Adipose tissue (tissue), 3 donors: Measurements from ENCODE around the gene LRRC1. TPM values are rescaled to one million over a fixed set of nuclear protein-coding genes. Genes with fewer than 3 reads are reported as not detected.
"Not testable (repeated sequence)": the region's sequence is repeated elsewhere in the genome, so short reads cannot be mapped to it uniquely, and the experiment has no call there.

Source experiments
- H3K27ac ChIP-seq: one replicate; pipeline ENCODE4 v1.5.1; 2013; ENCODE audit warnings: low read depth, low read length
- WGBS, 3 donors: extraction: QIAGEN DNeasy Blood & Tissue Kit; methylation state at CpG; one replicate each; pipeline ENCODE4 v1.1.7; 2013; 5-methylcytosine and 5-hydroxymethylcytosine counted together
- polyA plus RNA-seq, 3 donors: library from polyadenylated mRNA; stranded (reverse); fragments of 200-250 nt; gene quantifications; one replicate each; pipeline ENCODE4 v1.2.3, GENCODE V29; 2013
- donor health status: healthy with polysubstance abuse.
- donor health status: Bipolar disorder and iron deficiency.
- donor health status: healthy.

The LRRC1 gene
- 1 to 10 TPM; 4.5 to 6.4 (median 5.3) TPM for polyA plus RNA-seq

DNA sequence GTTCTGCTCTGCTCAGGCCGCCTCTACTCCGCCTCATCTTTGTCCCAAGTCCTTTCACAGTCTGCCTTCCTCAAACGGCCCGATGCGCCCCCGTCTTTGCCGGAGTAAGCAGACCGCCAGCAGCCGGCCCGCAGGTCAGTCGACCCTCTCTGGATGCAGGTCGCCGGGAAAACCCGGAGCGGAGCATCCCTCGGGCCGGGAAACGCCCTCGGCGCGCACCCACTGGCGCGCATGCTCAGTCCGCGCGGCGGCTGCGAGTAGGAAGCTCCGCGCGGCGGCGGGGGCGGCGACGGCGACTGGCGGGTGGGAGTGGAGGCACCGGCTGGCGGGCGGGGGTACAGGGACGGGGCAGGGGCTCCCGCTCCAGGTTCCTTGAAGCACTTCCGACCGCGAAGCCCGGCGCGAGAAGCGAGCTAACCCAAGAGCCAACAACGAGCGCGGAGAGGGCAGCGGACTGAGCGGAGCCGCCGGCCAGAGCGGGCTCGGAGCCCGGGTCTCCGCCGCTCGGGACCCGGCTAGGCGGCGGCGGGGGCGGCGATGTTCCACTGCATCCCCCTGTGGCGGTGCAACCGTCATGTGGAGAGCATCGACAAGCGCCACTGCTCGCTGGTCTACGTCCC lies at the start of gene LRRC1:
Gene LRRC1 (plus strand): TSS at position 286 of the 620 bp plus-strand sequence. CDS start 252 bp downstream, at position 538.
- WGBS, 3 donors, result 1% methylated on average over 58 to 75 of the region's 75 CpGs
- no peak within 1 kb of the TSS for H3K27ac ChIP-seq

DNA sequence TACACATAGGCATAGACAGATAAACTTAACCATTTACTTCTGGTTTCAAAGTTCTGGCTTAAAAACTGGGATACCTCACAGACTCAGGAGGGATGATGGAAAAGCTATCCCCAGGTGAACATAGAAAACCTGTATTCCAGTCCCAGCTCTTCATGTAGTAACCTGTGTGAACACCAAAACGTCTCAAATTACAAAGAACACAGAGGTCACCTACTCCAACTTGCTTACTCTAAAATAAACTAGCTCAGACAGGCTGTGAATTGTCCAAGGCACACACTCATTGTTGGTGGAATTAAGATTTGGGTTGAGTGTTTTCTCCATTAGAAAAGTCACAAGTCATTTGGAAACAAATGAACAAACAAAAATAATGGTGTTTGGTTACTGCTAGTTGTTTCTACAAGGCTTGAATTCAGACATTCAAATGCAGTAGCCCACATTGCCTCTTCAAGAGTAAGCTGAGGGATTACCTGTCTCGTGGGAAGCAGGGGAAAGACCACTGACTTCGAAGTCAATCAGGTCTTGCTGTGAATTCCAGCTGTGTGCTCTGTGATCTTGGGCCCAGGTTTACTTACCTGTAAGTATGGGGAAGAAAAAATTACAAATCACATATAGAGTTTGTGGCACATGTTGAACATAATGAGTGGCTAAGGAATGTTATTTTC lies 48.2 kb upstream of the LRRC1 start:
- WGBS, 3 donors, result 35 to 57% (median 52%) methylated on average over 3 of the region's 3 CpGs
- no peak overlapping the region for H3K27ac ChIP-seq

DNA sequence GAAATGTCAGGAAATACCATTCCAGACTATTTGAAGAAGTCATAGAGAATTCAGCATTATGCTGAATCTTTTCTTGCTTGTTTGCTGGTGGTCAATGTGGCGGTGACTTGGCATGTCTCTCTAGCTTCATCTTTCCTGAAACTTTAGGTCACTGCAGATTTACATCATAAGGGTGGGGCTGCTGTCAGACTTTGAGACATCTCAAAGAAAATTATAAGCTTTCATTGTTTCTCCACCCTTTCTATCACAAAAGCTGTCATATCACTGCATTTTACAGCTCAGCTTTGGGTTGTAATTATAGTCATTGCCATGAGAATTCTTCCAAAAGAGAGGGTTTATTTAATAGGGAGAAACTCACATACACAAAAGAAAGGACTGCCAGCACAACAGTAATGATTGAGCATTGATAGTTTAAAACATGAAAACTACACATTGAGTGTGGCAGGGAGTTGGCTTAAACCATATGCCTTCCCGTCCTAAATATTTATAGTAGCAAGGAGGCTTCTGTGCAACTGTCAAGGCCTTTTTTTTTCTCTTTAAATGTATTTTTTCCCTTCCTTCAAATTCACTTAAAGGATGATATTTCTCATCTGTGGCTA lies 44.7 kb upstream of the LRRC1 start:
- WGBS, 3 donors, result 71 to 95% (median 74%) methylated on average over 2 of the region's 2 CpGs
- H3K27ac ChIP-seq, result no peak overlapping the region

DNA sequence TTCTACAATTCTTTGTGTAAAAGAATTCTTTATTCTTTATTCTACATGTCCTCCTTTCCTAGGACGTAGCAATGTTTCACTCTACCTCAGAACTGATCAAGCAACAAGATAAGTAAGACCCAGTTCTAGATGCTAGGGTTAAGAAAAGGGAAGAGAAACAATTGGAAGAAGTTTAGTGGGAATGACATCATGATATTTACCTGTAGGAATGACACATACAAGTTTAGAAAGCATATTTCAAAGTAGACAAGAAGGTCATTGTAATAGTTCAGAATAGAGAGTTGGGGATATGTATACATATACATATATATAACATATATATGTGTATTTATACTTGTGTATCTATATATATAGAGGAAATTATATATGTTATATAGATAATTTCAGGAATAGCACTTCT lies 43.4 kb upstream of the LRRC1 start:
- 0 to 49% (median 30%) methylated on average over 1 of the region's 1 CpG for WGBS, 3 donors
- no peak overlapping the region for H3K27ac ChIP-seq

DNA sequence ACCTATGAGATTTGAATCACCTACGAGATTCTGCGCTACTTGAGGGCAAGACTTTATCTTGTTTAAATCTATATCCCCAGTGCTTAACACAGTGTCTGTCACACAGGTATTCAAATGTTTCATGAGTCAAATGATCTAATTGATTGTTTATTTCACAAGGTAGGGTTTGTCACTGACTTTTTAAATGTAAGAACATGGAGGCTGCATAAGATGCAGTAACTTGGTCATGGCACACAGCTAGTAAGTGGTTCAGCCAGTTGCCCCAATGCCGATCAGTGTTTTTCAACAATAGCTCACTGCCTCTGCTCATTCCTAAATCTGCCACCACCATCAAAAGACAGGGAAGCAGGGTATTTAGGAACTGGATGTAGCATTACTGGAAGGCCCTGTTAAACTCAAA lies 42.4 kb upstream of the LRRC1 start:
- H3K27ac ChIP-seq, result no peak overlapping the region
- WGBS, 3 donors, result 96 to 98% (median 97%) methylated on average over 3 of the region's 3 CpGs

DNA sequence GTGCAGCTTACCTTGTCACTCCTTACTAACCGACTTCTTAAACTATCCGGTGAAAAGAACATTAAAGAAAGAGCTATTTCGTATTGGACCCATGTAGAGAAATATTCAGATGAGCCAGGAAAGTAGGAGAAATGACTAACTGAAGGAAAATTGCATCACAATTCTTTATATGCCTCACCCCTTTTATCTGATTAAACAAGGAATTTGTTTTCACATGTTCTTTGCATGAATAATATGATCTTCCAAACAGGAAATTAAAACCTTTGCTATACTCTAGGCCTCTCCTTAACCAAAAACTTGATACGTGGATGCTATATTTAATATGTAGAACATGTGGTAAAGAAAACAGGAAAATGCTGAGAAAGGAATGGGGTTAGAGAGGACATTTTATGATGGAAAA lies 41.9 kb upstream of the LRRC1 start:
- 85 to 91% (median 90%) methylated on average over 4 of the region's 4 CpGs for WGBS, 3 donors
- H3K27ac ChIP-seq, result no peak overlapping the region

DNA sequence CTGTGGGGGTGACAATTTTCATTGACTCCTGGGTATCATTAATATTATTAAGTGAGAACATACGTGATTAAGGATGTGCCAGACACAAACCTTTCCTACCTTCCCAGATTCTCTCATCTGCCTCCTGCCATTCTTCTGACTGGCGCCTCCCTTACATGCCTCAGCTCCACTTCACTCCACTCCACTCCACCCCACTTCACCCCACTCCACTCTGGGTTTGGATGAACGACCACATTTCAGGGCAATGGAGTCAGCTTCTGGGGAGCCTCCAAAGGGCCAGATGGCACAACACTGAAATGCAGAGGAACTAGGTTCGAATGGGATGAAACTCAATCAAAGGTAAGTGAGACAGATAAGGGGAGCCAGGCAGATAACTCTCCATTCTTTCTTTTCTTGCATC lies 40.5 kb upstream of the LRRC1 start:
- no peak overlapping the region for H3K27ac ChIP-seq
- WGBS, 3 donors, result 86 to 91% (median 89%) methylated on average over 4 of the region's 4 CpGs

DNA sequence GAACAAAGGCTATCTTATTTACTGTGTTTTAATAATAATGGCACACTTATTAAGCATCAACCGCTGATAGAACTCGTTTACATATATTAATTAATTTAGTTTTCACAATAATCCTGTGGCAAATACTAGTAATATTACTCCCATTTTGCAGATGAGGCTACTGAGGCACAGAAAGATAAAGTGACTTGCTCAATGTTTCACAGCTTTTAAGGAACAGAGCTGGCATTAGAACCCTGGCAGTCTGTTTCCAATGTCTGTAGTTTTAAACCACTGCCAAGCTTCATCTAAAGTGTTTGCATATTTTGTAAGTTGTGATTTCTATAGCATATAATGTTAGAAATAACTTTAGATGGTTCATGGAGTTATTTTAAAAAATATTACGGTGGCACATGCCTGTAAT lies 38.4 kb upstream of the LRRC1 start:
- WGBS, 3 donors, result 93 to 95% (median 95%) methylated on average over 3 of the region's 3 CpGs
- H3K27ac ChIP-seq, result no peak overlapping the region

DNA sequence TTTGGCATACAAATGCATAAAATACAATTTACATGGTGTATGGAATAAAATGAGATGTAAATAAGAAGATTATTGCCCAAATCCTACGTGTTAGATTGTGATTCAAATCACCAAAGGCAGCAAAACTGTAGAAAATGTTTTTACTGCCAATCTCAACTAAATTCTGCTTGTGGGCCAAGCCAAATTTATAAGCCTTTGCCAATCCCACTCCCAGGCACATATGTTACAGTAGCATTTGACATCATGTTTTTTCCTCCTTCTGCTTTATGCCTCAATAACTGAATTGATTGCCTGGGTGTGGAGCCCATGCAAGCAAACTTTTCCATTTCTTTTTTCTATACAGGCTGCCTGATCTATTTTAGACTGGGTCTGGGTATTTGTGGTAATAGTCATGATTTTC lies 36.3 kb upstream of the LRRC1 start:
- no peak overlapping the region for H3K27ac ChIP-seq
- WGBS, 3 donors, result 74 to 86% (median 79%) methylated on average over 1 of the region's 1 CpG

DNA sequence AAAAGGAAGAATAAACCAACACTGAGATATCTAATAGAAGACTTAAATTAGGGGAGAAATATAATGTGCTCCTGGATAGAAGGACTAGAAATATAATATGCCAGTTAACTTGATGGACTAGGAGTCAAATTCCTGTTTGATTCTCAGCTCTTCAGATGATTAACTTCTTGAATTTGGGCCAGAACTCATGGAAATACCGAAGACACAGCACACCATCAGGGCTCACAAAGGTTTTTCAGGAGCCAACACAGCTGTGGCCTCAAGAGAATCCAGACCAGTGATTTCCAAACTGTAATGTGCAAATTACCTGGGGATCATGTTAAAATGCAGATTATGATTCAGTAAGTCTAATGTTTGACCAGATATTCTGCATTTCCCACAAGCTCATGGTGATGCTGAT lies 33.8 kb upstream of the LRRC1 start:
- WGBS, 3 donors, result 44 to 55% (median 53%) methylated on average over 1 of the region's 1 CpG
- no peak overlapping the region for H3K27ac ChIP-seq

DNA sequence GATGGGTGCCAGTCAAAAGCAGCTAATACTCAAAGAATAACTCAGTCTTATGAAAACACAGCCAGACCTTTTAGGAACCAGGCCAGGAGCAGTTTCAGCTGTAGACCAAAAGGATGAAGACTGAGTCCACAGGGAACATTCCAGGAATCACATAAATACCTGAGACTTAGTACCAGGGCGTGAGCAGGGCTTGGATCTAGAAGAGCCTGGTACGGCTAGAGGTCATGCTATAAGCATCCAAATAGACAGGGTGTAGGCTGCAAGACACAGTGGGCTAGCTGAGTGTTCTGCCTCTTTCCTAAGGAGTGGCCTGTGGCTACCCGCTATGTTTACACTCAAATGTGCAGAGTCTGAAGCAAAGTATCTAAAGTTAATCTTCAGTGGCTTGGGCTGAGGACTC lies 29.5 kb upstream of the LRRC1 start:
- WGBS, 3 donors, result 91 to 97% (median 93%) methylated on average over 3 of the region's 3 CpGs
- H3K27ac ChIP-seq, result no peak overlapping the region

DNA sequence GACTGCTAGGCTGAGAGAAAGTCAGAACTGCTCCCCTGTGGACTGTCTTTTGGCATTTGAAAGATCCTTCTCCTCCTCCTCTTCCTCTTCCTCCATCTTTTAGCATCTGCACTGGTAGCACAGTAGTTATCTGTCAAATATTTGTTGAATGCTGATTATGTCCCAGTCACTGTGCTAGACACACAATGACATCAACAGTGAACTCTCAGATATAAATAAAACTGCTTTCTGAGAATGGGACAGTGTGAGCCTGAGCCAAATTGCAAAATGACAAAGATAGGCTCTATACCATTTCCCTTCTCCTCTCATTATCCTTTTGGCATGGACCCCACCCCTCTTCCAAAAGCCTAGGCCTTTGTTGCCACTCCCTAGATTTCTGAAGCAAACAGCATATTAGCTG lies 27.9 kb upstream of the LRRC1 start:
- H3K27ac ChIP-seq, result no peak overlapping the region

DNA sequence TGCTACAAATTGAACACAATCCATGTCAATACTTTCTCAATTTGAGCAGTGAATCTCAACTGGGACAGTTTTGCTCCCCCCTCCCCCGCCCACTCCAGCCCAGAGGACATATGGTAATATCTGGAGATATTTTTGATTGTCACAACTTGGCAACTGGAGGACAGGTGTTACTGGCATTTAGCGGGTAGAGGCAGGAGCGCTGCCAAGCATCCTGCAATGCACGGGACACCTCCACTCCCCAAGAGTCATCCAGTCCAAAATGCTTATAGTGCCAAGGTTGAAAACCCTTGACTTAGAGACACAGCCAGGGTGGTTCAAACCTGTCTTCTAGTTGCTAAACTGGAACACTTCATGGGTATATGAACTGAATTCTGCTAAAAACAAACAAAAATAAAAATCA lies 26.9 kb upstream of the LRRC1 start:
- H3K27ac ChIP-seq, result no peak overlapping the region
- WGBS, 3 donors, result 69 to 72% (median 70%) methylated on average over 4 of the region's 4 CpGs

DNA sequence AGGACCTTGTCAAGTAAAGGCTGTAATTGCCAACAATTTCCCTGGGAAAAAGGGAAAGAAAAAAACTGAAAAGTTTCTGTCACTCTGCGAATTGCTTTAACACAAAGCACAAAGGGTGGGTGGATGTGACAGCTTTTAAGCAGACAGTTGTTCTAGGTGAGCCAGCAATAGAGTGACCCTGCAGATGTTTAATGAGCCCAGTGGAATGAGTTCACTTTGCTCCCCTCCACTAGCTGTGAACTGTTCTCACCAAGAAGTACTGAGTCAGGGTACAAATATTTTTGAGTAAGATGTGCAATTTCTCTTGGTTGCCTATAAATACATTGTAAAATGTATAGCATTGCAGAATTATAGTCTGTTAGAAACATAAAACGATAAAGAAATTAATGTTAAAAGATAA lies 26.2 kb upstream of the LRRC1 start:
- 72 to 85% (median 75%) methylated on average over 2 of the region's 2 CpGs for WGBS, 3 donors
- H3K27ac ChIP-seq, result no peak overlapping the region

DNA sequence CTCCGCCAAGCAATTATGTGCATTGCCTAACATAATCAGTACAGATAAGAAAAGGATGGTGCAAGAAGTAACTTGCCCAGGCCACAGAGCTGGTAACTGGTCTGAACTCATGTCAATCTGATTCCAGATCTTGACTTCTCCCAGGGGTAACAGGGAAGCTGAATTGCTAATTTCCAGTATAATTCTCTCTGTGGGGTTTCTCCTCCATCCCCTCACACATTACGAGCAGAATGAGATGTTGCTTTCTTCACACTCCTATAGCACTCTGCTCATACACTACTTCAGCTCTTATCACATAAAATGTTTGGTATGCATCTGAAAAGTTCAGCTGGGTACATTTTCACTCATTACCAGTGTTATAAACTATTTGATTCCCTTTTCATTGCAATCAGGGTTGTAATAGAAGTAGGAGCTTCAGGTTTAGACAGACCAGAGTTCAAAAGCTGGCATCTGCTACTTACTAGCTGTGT lies 24.0 kb upstream of the LRRC1 start:
- no peak overlapping the region for H3K27ac ChIP-seq
- WGBS, 3 donors, result 83 to 88% (median 84%) methylated on average over 2 of the region's 2 CpGs

DNA sequence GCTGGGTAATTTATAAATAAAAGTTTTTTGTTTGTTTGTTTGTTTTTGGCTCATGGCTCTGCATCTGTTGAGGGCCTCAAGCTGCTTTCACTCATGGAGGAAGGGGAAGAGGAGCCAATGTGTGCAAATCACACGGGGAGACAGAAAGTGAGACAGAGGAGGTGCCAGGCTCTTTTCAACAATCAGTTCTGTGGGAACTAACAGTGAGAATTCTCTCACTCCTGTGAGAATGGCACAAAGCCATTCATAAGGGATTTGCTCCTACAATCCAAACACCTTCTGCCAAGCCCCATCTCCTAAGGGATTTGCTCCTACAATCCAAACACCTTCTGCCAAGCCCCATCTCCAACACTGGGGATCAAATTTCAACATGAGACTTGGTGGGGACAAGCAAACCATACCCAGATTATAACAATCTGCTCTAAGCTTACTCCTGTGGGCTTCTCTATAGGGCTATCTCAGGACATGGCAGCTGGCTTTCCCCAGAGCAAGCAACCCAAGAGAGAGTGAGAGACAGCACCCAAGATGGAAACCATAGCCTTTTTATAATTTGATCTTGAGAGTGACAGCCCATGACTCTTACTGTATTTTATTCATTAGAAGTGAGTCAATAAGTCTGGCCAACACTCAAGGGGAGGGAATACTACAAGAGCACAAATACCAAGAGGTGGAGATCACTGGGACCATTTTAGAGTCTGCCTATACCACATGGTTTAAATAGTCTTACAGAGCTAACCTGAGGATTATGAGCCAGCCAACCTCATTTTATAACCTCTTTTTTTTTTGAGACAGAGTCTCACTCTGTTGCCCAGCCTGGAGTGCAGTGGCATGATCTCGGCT lies 22.8 kb upstream of the LRRC1 start:
- H3K27ac ChIP-seq, result no peak overlapping the region
- WGBS, 3 donors, result 77 to 87% (median 80%) methylated on average over 2 of the region's 2 CpGs

DNA sequence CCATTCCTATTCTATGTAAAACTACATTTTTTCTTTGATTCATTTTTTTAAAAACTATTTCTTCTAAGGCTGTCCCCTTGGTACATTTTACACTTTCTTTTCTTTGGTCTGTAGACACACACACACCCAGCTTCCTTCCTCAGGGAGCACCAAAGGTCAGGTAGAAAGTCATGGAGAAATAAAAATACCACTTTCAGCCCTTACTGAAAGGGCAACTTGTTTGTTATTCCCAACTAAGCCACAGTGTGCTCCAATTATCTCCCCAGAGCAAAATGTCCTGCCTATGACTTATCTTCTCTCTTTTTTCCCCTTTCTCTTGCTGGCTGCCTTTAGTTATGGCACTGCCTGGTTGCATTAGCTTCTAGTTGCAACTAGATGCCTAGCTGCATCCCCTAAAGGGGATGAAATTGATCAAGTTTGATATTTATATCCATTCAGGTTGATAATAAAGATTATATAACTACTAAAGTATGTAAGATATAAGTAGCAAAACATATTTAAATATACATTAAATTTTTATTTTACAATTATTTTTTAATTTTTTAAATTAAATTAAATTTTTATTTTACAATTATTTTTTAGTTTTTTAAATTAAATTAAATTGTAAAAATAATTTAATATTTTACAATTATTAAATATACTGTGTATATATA lies 21.6 kb upstream of the LRRC1 start:
- H3K27ac ChIP-seq, result no peak overlapping the region

DNA sequence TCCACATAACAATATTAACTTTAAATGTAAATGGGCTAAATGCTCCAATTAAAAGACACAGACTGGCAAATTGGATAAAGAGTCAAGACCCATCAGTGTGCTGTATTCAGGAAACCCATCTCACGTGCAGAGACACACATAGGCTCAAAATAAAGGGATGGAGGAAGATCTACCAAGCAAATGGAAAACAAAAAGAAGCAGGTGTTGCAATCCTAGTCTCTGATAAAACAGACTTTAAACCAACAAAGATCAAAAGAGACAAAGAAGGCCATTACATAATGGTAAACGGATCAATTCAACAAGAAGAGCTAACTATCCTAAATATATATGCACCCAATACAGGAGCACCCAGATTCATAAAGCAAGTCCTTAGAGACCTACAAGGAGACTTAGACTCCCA lies 18.7 kb upstream of the LRRC1 start:
- H3K27ac ChIP-seq, result not testable (repeated sequence)
- 90 to 100% methylated on average over 1 to 2 of the region's 2 CpGs; no CpG with 5 or more reads in 1 of the 3 donors for WGBS, 3 donors

DNA sequence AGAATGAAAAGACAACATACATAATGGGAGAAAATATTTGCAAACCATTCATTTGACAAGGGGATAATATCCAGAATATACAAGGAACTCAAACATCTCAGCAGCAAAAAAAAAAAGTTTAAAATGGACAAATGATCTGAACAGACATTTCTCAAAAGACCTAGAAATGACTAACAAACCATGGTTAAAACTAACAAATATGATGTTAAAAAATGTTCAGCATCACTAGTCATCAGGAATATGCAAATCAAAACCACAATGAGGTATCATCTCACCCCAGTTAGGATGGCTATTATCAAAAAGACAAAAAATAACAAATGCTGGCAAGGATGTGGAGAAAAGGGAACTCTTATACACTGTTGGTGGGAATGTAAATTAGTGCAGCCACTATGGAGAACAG lies 9.8 kb upstream of the LRRC1 start:
- H3K27ac ChIP-seq, result not testable (repeated sequence)
